HG02623 (cell line): ENCODE results near the gene DMAC2.
"Not testable (repeated sequence)": the region's sequence is repeated elsewhere in the genome, so short reads cannot be mapped to it uniquely, and the experiment has no call there.

ENCODE experiments used
- ATAC-seq: cut with Tn5 transposase; IDR thresholded peaks from one replicate; pipeline ENCODE4 v1.9.1; 2021; ENCODE audit warnings: moderate library complexity; ENCODE audit not compliant: unreplicated experiment

Gene DMAC2

DNA sequence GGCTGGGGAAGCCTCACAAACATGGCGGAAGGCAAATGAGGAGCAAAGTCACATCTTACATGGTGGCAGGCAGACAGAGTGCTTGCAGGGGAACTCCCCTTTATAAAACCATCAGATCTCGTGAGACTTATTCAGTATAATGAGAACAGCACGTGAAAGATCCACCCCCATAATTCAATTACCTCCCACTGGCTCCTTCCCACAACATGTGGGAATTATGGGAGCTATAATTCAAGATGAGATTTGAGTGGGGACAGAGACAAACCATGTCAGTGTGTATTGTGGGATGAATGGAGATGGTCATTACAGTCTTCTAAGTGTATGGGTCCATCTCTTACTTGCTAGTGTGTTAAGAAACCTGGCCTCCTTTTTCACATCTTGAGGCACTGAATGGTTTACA lies 37.7 kb downstream of the DMAC2 start:
- no peak for ATAC-seq

GRCh38 chr19:41401483-41401882 lies 38.2 kb downstream of the DMAC2 start:
- ATAC-seq: no peak

DNA sequence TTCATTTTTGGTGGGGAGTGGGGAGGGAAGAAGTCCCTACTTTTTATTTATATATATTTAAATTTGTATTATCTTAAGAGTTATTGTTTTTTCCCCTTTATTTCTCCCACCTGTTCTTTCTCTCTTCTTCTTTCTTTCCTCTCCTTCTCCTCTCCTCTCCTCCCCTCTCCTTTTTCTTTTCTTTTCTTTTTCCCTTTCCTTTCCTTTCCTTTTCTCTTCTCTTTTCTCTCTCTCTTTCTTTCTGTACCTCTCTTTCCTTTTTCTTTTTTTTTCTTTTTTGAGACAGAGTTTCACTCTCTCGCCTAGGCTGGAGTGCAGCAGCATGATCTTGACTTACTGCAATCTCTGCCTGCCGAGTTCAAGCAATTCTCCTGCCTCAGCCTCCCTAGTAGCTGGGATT lies 40.2 kb downstream of the DMAC2 start:
- no peak for ATAC-seq

- ATAC-seq: no peak
Measured at GRCh38 chr19:41399091-41399490, 40.6 kb downstream of the DMAC2 start.

DNA sequence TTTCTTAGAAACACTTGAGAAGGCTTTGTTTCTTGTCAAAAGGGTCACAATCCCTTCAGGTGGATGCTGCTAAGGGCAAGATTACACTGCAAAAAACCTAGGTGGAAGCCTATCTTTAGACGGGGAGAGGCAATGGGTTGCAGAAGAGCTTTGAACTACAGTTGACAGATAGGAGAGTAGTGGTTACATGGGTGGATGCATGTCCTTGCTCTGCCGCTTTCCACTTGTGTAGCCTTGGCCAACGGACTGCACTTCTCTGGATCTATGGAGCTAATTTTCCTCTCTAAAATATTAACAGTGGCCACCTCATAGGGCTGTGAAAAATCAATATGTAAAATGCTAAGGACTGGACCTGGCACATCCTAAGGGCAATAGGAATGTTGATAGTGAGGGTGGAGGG lies 41.1 kb downstream of the DMAC2 start:
- ATAC-seq: no peak

GRCh38 chr19:41398050-41398418 lies 41.7 kb downstream of the DMAC2 start:
- ATAC-seq: no peak

DNA sequence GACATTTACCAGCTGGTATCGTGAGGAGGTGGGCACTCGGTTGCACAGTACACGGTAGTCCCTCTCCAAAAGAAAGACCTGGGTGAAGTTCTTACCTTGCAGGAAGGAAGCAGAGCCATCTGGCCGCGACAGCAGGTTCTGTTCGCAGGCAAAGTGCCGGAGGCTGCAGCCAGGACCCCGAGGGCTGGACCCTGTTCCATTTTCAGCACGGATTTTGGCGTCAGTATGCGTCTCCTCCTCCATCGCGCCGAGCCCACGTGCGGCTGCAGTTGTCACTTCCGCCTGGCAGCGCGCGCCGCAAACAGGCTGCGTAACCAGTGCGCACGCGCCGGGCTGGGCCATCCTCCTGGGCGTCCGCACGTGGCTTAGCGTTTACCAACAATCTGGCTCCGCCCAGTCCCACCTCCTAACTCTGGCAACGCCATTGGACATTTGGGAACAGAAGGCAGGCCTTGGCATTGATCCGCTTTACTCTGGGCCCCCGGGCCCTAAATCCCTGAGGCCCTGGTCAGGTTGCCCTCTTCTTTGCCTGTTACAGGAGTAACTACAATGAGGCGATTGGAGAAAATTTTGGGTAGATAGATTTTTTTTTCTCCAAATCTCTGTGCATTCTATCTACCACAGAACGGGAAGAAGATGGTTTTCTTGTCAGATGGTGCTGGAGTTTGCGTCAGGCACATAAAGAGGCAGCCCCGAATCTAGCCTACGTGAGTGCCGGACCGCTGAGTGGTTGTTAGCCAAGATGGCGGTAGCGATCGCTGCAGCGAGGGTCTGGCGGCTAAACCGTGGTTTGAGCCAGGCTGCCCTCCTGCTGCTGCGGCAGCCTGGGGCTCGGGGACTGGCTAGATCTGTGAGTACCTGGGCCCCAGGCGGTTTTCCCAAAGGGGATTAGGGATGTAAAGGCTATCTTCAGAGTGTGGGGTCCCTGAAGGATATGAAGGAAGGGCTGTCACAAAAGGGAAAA lies 42.3 kb downstream of the DMAC2 start, which contains the start of the genes BCKDHA and EXOSC5:
Gene BCKDHA, plus strand, starts transcription at position 733 of the 964 bp plus-strand sequence. Its CDS starts 10 bp downstream, at position 743.
Gene EXOSC5, minus strand, starts transcription at position 274 of the 964 bp plus-strand sequence. Its CDS starts 31 bp downstream, at position 243.
- ATAC-seq: peak; percentile 85

GRCh38 chr19:41395355-41395754 lies 44.4 kb downstream of the DMAC2 start:
- no peak for ATAC-seq

DNA sequence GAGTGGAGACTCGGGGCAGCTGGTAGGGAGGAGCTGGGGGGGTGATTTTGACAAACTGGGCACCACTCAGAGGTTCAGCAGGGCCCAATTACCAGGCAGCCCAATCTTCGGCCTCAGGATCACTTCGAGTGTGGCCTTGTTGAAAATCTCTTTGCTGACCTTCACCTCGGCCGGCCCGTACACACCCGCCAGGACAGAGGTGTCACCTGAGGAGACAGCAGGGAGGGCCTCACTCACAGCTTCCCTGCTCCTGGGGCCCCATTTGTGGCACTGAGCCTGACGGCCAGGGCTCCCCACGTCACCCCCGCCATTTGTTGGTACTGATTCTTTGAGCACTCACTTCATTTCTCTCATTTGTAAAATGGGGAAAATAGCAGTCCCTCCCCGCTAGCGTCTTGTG lies 46.9 kb downstream of the DMAC2 start:
- ATAC-seq: no peak

DNA sequence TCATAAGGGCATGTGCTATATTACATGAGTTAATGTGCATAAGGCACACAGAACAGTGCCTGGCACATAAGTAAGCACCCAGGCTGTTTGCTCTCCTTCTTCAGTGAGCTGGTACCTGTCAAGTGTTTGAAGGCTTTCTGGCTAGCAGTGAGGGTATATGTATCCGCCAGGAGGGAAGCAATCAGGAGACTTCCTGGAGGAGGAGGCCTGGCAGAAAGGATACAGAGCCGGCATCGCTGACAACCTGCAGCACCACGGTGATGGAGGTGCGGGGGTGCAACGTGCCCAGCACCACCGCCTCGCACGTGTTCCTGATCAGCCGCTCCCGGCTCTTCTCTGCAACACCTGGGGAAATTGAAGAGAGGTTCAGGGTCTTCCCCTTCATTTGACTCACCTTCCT lies 48.1 kb downstream of the DMAC2 start:
- no peak for ATAC-seq

DNA sequence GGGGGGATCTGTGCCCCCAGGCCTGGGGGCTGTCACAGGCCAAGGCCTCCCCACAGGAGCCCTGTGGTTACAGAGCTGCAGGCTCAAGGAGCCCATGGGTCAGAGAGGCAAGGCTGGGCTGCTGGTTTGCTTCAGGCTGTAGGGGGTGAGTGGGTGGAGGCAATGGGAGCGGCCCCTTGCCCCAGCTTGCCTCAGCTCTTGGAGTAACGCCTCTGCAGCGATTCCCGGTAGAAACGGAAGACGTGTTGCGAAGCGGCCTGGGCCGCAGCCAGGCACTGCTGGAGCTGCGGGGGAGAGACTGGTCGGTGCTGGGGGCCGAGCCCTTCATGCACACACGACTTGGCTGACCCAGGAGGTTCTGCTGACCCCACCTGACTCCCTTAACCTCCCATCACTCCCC lies 53.3 kb downstream of the DMAC2 start:
- no peak for ATAC-seq

GRCh38 chr19:41384351-41384750 lies 55.4 kb downstream of the DMAC2 start:
- no peak for ATAC-seq

GRCh38 chr19:41381536-41381935 lies 58.2 kb downstream of the DMAC2 start:
- ATAC-seq: not testable (repeated sequence)
